H1 (cell line): ENCODE results near the gene ZNF30. TPM values are rescaled to one million over a fixed set of nuclear protein-coding genes. Genes with fewer than 3 reads are reported as not detected.

Experiments used
- CTCF ChIA-PET: fragments of 300-600 bp; sonication (Branson Sonifier 250); formaldehyde crosslinking; loops from one replicate; lab custom pipeline; 2021; ENCODE audit not compliant: partially characterized antibody; lab: Charles Lee
- POLR2A ChIA-PET: fragments of 300-600 bp; sonication (Branson Sonifier 250); formaldehyde crosslinking; loops from one replicate; lab custom pipeline; 2021; ENCODE audit warnings: inconsistent platforms; ENCODE audit not compliant: partially characterized antibody; lab: Charles Lee
- DNase-seq, 2 experiments: peaks; one replicate each; pipeline versions ENCODE4 v3.0.0 to v3.0.0-alpha.2; 2010 to 2022; ENCODE audit warnings: low spot score in 2 of 2, low read depth in 1 of 2, mixed read lengths in 1 of 2
- FAIRE-seq: peaks from 2 replicates; lab custom pipeline; 2011; peaks lifted over from hg19 to GRCh38; lab: Jason Lieb, UNC
- H2AFZ ChIP-seq: 2 replicates; pipeline ENCODE4 v1.8.1; 2012; ENCODE audit warnings: low read length, inconsistent platforms
- H2AK5ac ChIP-seq: 2 replicates; pipeline ENCODE4 v1.6.1; 2013; ENCODE audit warnings: low read depth, low read length
- H2BK120ac ChIP-seq: replicated peaks from 2 replicates; pipeline ENCODE3; 2013; ENCODE audit warnings: low read depth, low read length, inconsistent platforms
- H2BK12ac ChIP-seq: 2 replicates; pipeline ENCODE4 v1.6.1; 2013; ENCODE audit warnings: low read depth, low read length
- H2BK15ac ChIP-seq: 2 replicates; pipeline ENCODE4 v1.6.1; 2013; ENCODE audit warnings: low read length
- H2BK20ac ChIP-seq: 2 replicates; pipeline ENCODE4 v1.6.1; 2013; ENCODE audit warnings: low read length
- H2BK5ac ChIP-seq: 2 replicates; pipeline ENCODE4 v1.6.1; 2013; ENCODE audit warnings: low read depth, low read length
- H3K14ac ChIP-seq: 2 replicates; pipeline ENCODE4 v1.6.1; 2013; ENCODE audit warnings: inconsistent platforms; ENCODE audit not compliant: insufficient read length
- H3K18ac ChIP-seq: 2 replicates; pipeline ENCODE4 v1.6.1; 2013; ENCODE audit warnings: low read length; ENCODE audit errors: extremely low read depth
- H3K23ac ChIP-seq: 2 replicates; pipeline ENCODE4 v1.6.1; 2013; ENCODE audit warnings: inconsistent platforms; ENCODE audit not compliant: insufficient read length
- H3K23me2 ChIP-seq: 2 replicates; pipeline ENCODE4 v1.6.1; 2013; ENCODE audit warnings: low read depth, low read length
- H3K27ac ChIP-seq: 2 replicates; pipeline ENCODE4 v1.6.1; 2011; ENCODE audit warnings: low read depth, low read length, inconsistent platforms
- H3K27me3 ChIP-seq, 4 experiments: replicated peaks in 1 of 4; 1 replicate in 1 of 4; 2 replicates in 3 of 4; pipeline versions ENCODE4 v1.6.1 to v1.8.1; 2011 to 2013; ENCODE audit warnings: low read length in 3 of 4, mild to moderate bottlenecking in 3 of 4, inconsistent platforms in 2 of 4, mixed read lengths in 2 of 4, moderate library complexity in 1 of 4; ENCODE audit not compliant: control insufficient read depth in 3 of 4, insufficient read depth in 3 of 4; ENCODE audit errors: extremely low read depth in 1 of 4
- H3K36me3 ChIP-seq, 4 experiments: 2 replicates each; pipeline versions ENCODE4 v1.6.1 to v1.8.1; 2011 to 2013; ENCODE audit warnings: mild to moderate bottlenecking in 4 of 4, low read length in 3 of 4, moderate library complexity in 2 of 4, control low read depth in 1 of 4, inconsistent platforms in 1 of 4; ENCODE audit not compliant: insufficient read depth in 4 of 4, control insufficient read depth in 2 of 4
- H3K4ac ChIP-seq: replicated peaks from 2 replicates; pipeline ENCODE3; 2013; ENCODE audit warnings: low read length, low read depth, mixed read lengths, inconsistent platforms; ENCODE audit not compliant: insufficient read length
- H3K4me1 ChIP-seq, 4 experiments: replicated peaks in 1 of 4; 1 replicate in 1 of 4; 2 replicates in 3 of 4; pipeline versions ENCODE4 v1.6.1 to v1.8.1; 2011 to 2013; ENCODE audit warnings: low read length in 3 of 4, inconsistent platforms in 2 of 4, mixed read lengths in 1 of 4; ENCODE audit not compliant: insufficient read depth in 4 of 4, control insufficient read depth in 3 of 4
- H3K4me2 ChIP-seq, 2 experiments: 2 replicates each; pipeline versions ENCODE4 v1.6.1 to v1.8.1; 2011 to 2013; ENCODE audit warnings: low read depth in 2 of 2, low read length in 2 of 2, control low read depth in 1 of 2, inconsistent platforms in 1 of 2, mild to moderate bottlenecking in 1 of 2; ENCODE audit not compliant: insufficient read depth in 1 of 2
- H3K4me3 ChIP-seq, 4 experiments: fragments of 200-600, 300-600 bp in 1 of 4; sonication (generic), shearing (Covaris generic), sonication (Bioruptor Twin) in 1 of 4; 2 replicates each; pipeline versions ENCODE4 v1.5.1 to v1.8.1; 2011 to 2016; ENCODE audit warnings: low read length in 4 of 4, low read depth in 3 of 4, control low read depth in 2 of 4, inconsistent platforms in 2 of 4, mild to moderate bottlenecking in 2 of 4, mixed read lengths in 1 of 4, moderate library complexity in 1 of 4; ENCODE audit not compliant: insufficient read depth in 2 of 4; ENCODE audit errors: extremely low read depth in 1 of 4
- H3K56ac ChIP-seq: replicated peaks from 2 replicates; pipeline ENCODE3; 2013; ENCODE audit warnings: low read depth, mild to moderate bottlenecking, mixed read lengths, low read length, inconsistent platforms; ENCODE audit not compliant: insufficient read length
- H3K79me1 ChIP-seq: 2 replicates; pipeline ENCODE4 v1.6.1; 2013; ENCODE audit warnings: low read depth, low read length, control low read depth
- H3K79me2 ChIP-seq, 2 experiments: 2 replicates each; pipeline versions ENCODE4 v1.6.1 to v1.8.1; 2012 to 2013; ENCODE audit warnings: low read length in 2 of 2, mild to moderate bottlenecking in 2 of 2, inconsistent platforms in 1 of 2; ENCODE audit not compliant: insufficient read depth in 2 of 2, control insufficient read depth in 1 of 2
- H3K9ac ChIP-seq, 4 experiments: replicated peaks in 1 of 4; 1 replicate in 1 of 4; 2 replicates in 3 of 4; pipeline versions ENCODE4 v1.6.1 to v1.8.1; 2011 to 2013; ENCODE audit warnings: low read depth in 3 of 4, low read length in 3 of 4, control low read depth in 2 of 4, mild to moderate bottlenecking in 2 of 4, moderate library complexity in 2 of 4, inconsistent platforms in 1 of 4; ENCODE audit errors: extremely low read depth in 1 of 4
- H3K9me3 ChIP-seq, 2 experiments: 2 replicates each; pipeline versions ENCODE4 v1.6.1 to v1.8.1; 2012 to 2013; ENCODE audit warnings: mild to moderate bottlenecking in 2 of 2, moderate library complexity in 2 of 2, control low read depth in 1 of 2, inconsistent platforms in 1 of 2, low read depth in 1 of 2, low read length in 1 of 2, mixed read lengths in 1 of 2; ENCODE audit not compliant: insufficient read depth in 2 of 2
- H4K20me1 ChIP-seq, 2 experiments: replicated peaks in 1 of 2; 2 replicates each; pipeline versions ENCODE3 to v1.8.1; 2011 to 2013; ENCODE audit warnings: inconsistent platforms in 2 of 2, low read length in 2 of 2, mild to moderate bottlenecking in 1 of 2; ENCODE audit not compliant: insufficient read depth in 2 of 2, control insufficient read depth in 1 of 2
- H4K5ac ChIP-seq: 2 replicates; pipeline ENCODE4 v1.6.1; 2013; ENCODE audit warnings: low read length, low read depth, mixed read lengths, inconsistent platforms; ENCODE audit not compliant: insufficient read length
- H4K8ac ChIP-seq: 2 replicates; pipeline ENCODE4 v1.8.0; 2013; ENCODE audit warnings: mild to moderate bottlenecking, moderate library complexity, low read length, inconsistent platforms; ENCODE audit not compliant: insufficient read depth; ENCODE audit errors: extremely low read depth
- H4K91ac ChIP-seq: replicated peaks from 2 replicates; pipeline ENCODE3; 2013; ENCODE audit warnings: low read length, mixed read lengths, inconsistent platforms; ENCODE audit not compliant: insufficient read length
- JUN ChIP-seq: IDR thresholded peaks from 2 replicates; pipeline ENCODE4 v1.6.1; 2011; ENCODE audit warnings: low read depth, mild to moderate bottlenecking, improper control_type of control experiment, low read length
- POLR2A ChIP-seq, 2 experiments: IDR thresholded peaks; 1 replicate in 1 of 2; 2 replicates in 1 of 2; pipeline ENCODE4 v1.6.1; 2011; ENCODE audit warnings: low read depth in 2 of 2, low read length in 2 of 2, mild to moderate bottlenecking in 2 of 2; ENCODE audit errors: control extremely low read depth in 1 of 2
- RNF2 ChIP-seq: fragments of 200-900, 300-1000 bp; sonication (generic); IDR thresholded peaks from 2 replicates; pipeline ENCODE4 v1.7.1; 2016; ENCODE audit warnings: borderline replicate concordance, low read depth, mild to moderate bottlenecking, antibody characterized with exemption, low read length; ENCODE audit not compliant: poor library complexity, severe bottlenecking; ENCODE audit errors: missing control alignments
- SIN3A ChIP-seq, 2 experiments: IDR thresholded peaks in 1 of 2; conservative IDR thresholded peaks in 1 of 2; 2 replicates each; pipeline ENCODE4 v1.6.1; 2011 to 2012; ENCODE audit warnings: low read length in 2 of 2, improper control_type of control experiment in 1 of 2, low read depth in 1 of 2, mild to moderate bottlenecking in 1 of 2
- WGBS, 2 experiments: shearing (Covaris generic) in 1 of 2; methylation state at CpG; one replicate each; pipeline versions ENCODE4 v1.1.6 to v1.1.7; 2013 to 2015; ENCODE audit warnings: low lambda C conversion rate in 2 of 2, mixed read lengths in 2 of 2, inconsistent platforms in 1 of 2, low coverage in 1 of 2, missing lambda C conversion rate in 1 of 2; ENCODE audit not compliant: insufficient replicate concordance in 2 of 2, insufficient coverage in 1 of 2, insufficient read length in 1 of 2; ENCODE audit errors: extremely low coverage in 1 of 2, missing lambda C conversion rate in 1 of 2; 5-methylcytosine and 5-hydroxymethylcytosine counted together
- polyA plus RNA-seq, 7 experiments: library from polyadenylated mRNA; depleted of rRNA in 3 of 7; stranded (reverse) in 5 of 7; unstranded in 2 of 7; fragments of >200 nt in 5 of 7; fragments of 200-250 nt in 2 of 7; gene quantifications; 1 replicate in 5 of 7; 2 replicates in 1 of 7; 4 replicates in 1 of 7; pipeline versions ENCODE4 v1.2.1 to v1.2.3, GENCODE V29; 2011 to 2013; ENCODE audit warnings: missing spikeins in 2 of 7, mixed read lengths in 2 of 7
- total RNA-seq: library from RNA; stranded (reverse); fragmentation: NEBNext Ultra II Directional; extraction: Animal tissue kit (Norgen Biotek cat#: 25700); gene quantifications from 2 replicates; pipeline ENCODE4 v1.2.1, GENCODE V29; 2021
- TF ChIP-seq, protein P1 (sequence below): IDR thresholded peaks from 2 replicates; pipeline ENCODE4 v1.6.1; 2012; ENCODE audit warnings: low read length, inconsistent platforms

ZNF30 gene
- total and polyA plus RNA-seq, 2 of the 8 experiments (the other 6 are each of a cell fraction or from before 2014, with no cell fraction given): 2.0 to 4.7 TPM

DNA sequence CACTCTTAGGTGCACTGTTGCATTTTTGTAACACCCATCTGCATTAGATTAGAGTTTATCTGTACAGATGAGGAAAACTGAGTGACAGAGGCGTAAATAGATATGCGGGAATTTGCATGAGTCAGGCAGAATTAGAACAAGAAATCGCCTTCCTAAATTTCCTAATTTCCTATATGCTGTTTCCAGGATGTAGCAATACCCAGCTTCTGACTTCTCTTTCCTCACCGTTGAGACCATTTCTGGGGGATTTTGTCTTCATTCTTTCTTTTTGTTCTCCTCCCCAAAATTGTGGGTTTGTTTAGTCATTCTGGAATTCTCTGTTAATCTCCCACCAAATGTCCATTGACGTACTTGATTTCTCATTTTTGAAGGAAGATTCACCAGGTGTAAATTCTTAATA lies 47.9 kb downstream of the ZNF30 start:
- H3K9me3 ChIP-seq: peaks cover 4 to 8% of the 10 kb centered on the region in 2 experiments; a peak in 3 of 4 replicates
- no peak overlapping the region for H3K4ac ChIP-seq
- H4K5ac ChIP-seq: no peak overlapping the region
- H2BK15ac ChIP-seq: no peak overlapping the region
- no peaks in the 10 kb centered on the region for H3K27me3 ChIP-seq
- no peak overlapping the region for H3K14ac ChIP-seq
- no peaks in the 10 kb centered on the region for H3K79me1 ChIP-seq
- DNase-seq (no peak), FAIRE-seq (no peak)
- H4K20me1 ChIP-seq: no peaks in the 10 kb centered on the region
- H2AFZ ChIP-seq: no peak overlapping the region
- H3K23ac ChIP-seq: no peak overlapping the region
- no peak overlapping the region for H3K9ac ChIP-seq
- peaks cover 0 to 3% (median 0%) of the 10 kb centered on the region in 4 experiments; a peak in 3 of 7 replicates for H3K4me1 ChIP-seq
- no peak overlapping the region for H3K4me2 ChIP-seq
- H3K36me3 ChIP-seq: 0 out of 8 replicates have a peak, but pooled peaks cover 0 to 3% (median 0%) of the 10 kb centered on the region in 4 experiments
- H3K23me2 ChIP-seq: no peaks in the 10 kb centered on the region; the same call in 1 of the 2 replicates
- no peak overlapping the region for H3K56ac ChIP-seq
- no peak overlapping the region for H2AK5ac ChIP-seq
- H4K91ac ChIP-seq: no peak overlapping the region
- ChIA-PET CTCF (interaction anchor here (0.7 to 15.1 kb wide), 6 partner anchors 15 to 136 kb away, joined by 3 to 174 read pairs (median 4); no protein-coding TSS in a partner anchor), POLR2A (interaction anchor here (0.7 to 1.5 kb wide), 5 partner anchors 11 to 53 kb away, joined by 3 to 4 read pairs (median 3); no protein-coding TSS in a partner anchor)
- H2BK120ac ChIP-seq: no peak overlapping the region
- WGBS, 2 experiments: 83% methylated on average over 5 of the region's 5 CpGs; no CpG with 5 or more reads in 1 of the 2 experiments
- H3K18ac ChIP-seq: no peak overlapping the region
- H3K27ac ChIP-seq: no peak overlapping the region
- H2BK12ac ChIP-seq: no peak overlapping the region
- no peaks in the 10 kb centered on the region for H3K79me2 ChIP-seq
- TF ChIP-seq RNF2 (no peak), POLR2A (IDR thresholded peaks at IDR 0.05; ENCODE audit: control extremely low read depth in 1 of 2, low read depth in 2 of 2, low read length in 2 of 2) (no peak), SIN3A (conservative IDR thresholded peaks at IDR 0.05 in 1 of 2, IDR thresholded peaks at IDR 0.05 in 1 of 2; ENCODE audit: low read depth in 1 of 2, low read length in 2 of 2) (no peak), JUN (no peak)
- TF ChIP-seq, protein P1, sequence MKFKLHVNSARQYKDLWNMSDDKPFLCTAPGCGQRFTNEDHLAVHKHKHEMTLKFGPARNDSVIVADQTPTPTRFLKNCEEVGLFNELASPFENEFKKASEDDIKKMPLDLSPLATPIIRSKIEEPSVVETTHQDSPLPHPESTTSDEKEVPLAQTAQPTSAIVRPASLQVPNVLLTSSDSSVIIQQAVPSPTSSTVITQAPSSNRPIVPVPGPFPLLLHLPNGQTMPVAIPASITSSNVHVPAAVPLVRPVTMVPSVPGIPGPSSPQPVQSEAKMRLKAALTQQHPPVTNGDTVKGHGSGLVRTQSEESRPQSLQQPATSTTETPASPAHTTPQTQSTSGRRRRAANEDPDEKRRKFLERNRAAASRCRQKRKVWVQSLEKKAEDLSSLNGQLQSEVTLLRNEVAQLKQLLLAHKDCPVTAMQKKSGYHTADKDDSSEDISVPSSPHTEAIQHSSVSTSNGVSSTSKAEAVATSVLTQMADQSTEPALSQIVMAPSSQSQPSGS: no peak
- H2BK5ac ChIP-seq: no peak overlapping the region
- H3K4me3 ChIP-seq: no peak overlapping the region
- H2BK20ac ChIP-seq: no peak overlapping the region
- no peak overlapping the region for H4K8ac ChIP-seq
